Activated T-helper 9 cell treated with anti-CD3 and anti-CD28 coated beads, Interleukin-2, amount 50 U/mL, for 16 hours (primary cell): Measurements from ENCODE around the gene OSBPL9.
"Not testable (repeated sequence)": the region's sequence is repeated elsewhere in the genome, so short reads cannot be mapped to it uniquely, and the experiment has no call there.

Experiments used
- DNase-seq: peaks from one replicate; pipeline ENCODE4 v3.0.0-alpha.2; 2020; ENCODE audit warnings: low read depth

The OSBPL9 gene

DNA sequence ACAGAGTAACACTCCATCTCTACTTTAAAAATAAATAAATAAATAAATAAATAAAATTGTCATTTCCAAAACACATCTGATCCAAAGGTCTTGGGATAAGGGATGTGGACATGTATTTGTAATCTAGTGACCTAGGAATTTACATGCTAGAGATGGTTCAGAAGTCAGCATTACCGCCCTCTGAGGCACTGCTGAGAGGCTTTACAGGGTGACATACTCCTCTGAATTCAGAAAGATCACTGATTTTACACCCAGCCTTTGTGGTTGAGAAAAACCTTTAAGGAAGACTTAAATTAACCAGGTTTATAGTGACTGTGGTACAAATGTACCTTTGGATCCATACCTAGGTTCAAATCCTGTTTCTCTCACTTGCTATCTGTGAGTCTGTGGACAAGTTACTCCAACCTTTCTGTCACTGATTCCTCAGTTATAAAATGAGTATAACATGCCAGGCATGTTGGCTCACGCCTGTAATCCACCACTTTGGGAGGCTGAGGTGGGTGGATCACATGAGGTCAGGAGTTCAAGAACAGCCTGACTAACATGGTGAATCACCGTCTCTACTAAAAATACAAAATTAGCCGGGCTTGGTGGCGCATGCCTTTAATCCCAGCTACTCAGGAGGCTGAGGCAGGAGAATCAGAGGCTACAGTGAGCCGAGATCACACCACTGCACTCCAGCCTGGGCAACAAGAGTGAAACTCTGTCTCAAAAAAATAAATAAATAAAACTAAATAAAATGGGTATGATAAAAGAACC lies 20.1 kb downstream of the OSBPL9 start:
- no peak for DNase-seq

DNA sequence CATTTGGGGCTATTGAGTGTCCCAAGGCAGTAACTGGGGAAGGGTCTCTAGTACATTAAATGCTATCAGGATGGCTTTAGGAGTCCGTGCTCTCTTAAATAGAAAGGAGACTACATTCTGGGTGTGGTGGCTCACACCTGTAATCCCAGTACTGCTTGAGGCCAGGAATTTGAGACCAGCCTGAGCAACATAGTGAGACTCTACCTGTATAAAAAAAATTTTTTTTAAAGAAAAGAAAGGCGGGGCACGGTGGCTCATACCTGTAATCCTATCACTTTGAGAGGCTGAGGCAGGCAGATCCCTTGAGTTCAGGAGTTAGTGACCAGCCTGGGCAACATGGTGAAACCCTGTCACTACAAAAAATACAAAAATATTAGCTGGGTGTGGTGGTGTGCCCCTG lies 21.5 kb downstream of the OSBPL9 start:
- DNase-seq = no peak

DNA sequence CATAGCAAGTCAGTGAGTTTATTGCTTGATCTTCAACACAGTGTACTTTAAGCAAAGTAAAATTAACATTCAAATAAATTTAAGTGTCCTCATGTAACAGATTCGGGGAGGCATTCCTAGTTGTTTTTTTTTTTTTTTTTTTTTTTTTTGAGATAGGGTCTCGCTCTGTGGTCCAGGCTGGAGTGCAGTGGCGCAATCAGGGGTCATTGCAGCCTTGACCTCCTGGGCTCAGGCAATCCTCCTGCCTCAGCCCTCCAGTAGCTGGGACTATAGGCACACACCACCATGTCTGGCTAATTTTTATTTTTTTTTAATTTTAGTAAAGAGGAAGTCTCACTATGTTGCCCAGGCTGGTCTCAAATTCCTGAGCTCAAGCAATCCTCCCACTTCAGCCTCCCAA lies 22.8 kb downstream of the OSBPL9 start:
- no peak for DNase-seq

DNA sequence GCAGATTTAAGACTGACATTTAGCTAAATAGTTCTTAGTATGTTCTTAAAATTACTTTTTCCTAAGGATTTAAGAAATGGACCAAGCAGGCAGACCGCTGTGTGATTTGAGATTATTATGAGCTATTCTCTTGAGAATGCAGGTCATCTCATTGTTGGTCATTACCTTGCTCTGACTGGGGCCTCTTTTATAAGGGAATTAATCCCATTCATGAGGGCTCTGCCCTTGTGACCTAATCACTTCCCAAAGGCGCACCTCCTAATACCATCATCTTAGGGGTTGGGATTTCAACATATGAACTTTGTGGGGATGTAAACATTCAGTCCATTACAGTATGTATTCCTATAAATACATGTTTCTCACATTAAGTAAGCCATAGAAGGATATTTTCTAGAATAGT lies 24.2 kb downstream of the OSBPL9 start:
- no peak for DNase-seq

- DNase-seq = no peak
These were observed 25.8 kb downstream of the OSBPL9 start for GRCh38 chr1:51642739-51643142.

DNA sequence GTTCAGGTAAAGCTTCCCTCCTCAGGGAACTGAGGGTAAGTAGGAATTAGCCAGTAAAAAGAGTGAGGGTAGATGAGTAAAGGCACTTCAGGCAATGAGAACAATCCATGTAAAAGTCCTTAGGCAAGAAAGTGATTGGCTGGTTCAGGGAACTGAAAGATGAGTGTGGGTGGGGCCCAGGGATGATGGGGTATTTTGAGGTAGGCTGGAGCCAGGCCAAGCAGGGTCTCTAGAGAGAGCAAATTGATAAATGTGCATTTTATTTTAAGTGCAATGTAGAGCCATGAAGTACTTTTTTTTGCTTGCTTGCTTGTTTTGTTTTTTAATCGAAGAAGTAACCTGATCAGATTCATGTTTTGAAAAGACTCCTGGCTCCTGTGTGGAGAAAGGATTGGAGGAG lies 26.5 kb downstream of the OSBPL9 start:
- DNase-seq = no peak

- no peak for DNase-seq
These were observed 27.1 kb downstream of the OSBPL9 start for GRCh38 chr1:51644020-51644419.

DNA sequence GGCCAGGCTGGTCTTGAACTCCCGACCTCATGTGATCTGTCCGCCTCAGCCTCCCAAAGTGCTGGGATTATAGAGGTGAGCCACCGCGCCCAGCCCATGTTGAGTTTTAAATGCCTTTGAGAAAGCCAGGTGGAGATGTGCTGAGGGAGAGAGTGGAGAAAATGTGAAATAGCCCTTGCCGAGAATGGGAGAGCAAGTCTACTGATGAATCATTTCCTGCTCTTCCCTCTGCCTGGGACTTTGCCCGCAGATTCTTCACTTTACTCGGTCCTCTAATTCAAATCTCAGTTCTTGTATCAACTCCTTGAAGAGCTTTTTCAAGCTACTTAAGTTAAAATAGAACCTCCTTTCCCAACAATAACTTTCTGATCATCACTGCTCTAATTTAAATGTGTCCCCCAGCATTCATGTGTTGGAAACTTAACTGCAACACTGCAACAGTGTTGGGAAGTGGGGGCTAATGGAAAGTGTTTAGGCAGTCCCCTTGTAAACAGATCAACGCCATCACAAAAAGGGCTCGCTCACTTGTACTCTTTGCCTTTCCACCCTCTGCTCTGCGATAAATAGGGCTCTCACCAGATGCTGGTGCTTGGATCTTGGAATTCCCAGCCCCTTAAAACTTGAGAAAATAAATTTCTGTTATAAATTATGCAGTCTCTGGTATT lies 27.8 kb downstream of the OSBPL9 start:
- no peak for DNase-seq

DNA sequence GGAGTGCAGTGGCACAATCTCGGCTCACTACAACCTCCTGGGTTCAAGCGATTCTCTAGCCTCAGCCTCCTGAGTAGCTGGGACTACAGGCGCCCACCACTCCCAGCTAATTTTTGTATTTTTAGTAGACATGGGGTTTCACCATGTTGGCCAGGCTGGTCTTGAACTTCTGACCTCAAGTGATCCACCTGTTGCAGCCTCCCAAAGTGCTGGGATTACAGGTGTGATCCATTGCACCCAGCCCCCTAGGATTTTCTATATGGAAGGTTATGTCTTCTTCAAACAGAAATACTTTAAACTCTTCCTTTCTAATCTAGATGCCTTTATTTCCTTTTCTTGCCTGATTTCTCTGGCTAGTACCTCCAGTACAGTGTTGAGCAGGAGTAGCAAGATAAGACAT lies 29.7 kb downstream of the OSBPL9 start:
- not testable (repeated sequence) for DNase-seq

DNA sequence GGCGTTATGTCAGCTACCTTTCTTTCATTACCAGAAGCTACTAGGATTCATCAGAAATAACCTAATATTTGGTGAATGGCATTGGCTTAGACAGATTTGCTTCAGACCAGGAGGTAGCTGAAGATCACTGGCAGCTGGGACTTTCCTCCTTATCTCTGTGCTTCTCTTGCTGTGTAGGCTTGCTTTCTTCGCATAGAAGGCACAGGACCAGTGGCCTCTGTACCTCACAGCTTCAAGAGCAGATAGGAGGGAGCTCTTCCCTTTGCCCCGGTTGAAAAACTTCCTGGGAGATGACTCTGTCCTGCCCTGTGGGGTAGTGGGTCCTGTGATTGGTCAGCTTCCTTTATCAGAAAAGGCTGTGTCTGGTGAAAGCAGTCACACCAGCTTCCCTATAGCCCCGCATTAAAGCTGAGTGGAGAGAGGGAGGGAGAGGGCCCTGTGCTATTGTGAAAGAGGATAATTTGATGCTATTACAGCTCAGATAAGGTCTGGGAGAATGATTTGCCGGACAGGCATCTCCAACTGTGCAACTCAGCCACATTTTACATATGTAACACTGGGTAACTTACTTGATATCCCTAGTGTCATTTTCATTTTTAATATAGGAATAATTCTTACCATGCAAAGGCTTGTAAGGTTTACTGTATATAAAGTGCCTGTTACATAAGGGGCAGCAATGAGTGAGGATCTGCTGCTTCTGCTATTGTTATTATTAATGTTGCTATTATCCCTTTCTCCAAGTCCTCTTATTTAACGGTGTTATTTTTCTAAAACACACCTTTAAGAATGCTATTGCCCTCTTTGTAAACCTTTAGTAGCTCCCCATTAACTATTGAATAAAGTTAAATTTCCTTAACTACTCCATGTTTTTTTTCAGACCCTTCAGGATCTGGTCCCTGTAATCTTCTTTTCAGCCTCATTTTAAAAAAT lies 31.6 kb downstream of the OSBPL9 start:
- DNase-seq = no peak

DNA sequence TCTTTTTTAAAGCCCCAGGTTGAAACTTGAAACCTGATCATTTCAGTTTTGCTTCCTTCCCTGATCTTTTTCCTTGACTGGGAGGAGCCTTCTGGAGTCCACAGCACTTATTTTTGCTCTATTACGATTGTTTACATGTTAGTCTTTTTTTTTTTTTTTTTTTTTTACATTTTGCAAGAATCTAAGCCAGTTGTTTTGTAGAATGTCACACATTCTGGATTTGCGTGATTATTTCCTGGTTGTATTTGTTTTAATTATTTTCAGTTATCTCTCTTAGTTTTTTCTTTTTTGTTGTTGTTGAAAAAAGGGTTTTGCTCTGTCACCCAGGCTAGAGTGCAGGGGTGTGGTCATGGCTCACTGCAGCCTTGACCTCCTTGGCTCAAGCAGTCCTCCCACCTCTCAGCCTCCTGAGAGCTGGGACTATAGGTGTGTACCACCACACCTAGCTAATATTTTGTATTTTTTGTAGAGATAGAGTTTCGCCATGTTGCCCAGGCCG lies 32.8 kb downstream of the OSBPL9 start:
- DNase-seq = no peak

DNA sequence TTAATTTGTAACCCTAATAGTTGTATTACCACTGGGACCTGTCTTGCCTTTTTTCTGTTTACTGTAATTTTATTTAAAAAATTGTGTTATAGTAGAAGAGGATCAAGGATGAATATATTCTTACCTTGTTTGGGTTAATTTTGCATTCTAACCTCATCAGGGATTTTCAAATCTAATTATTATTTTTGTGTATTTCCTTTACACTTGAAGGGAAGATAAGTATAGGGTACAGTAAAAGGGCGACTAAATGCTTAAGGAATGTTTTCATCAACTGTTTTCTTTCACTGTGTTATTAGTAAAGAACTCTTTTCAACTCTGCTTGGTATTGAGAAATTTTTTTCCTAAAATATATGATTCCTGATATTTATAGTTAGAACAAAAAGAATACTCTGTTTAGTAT lies 33.3 kb downstream of the OSBPL9 start:
- DNase-seq = no peak

DNA sequence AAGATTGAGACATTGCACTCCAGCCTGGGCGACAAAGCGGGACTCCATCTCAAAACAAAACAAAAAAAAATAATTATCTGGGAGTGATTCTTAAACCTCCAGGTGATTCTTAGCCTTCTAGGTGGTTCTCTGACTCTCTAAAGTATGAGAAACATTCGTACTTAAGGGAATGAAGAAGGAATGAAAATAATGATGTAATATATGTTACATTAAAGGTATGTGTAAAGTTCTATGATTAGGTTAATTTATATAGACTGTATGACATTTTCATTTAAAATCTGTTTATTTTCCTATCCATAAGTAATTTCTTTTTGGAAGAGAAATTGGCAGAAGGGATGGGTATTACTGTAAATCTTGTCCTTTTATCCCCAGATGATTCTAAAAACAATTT lies 34.7 kb downstream of the OSBPL9 start:
- DNase-seq = no peak

DNA sequence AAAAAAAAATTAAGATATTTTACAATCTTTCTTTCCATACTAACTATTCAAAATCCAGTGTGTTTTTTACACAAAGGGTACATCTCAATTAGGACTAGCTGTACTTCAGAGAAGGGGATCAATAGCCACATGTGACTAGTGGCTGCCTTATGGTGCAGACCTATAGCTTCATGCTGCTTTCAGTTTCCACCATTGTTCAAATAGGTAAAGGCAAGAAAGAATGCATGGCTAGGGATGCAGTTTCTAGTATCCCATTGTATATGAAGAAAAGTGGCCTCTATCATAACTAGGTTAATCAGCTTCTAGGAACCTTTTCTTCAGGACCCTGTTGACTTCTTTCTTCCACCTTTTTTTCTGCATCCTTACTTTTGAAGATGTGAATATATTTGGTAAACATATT lies 35.7 kb downstream of the OSBPL9 start:
- DNase-seq = no peak

DNA sequence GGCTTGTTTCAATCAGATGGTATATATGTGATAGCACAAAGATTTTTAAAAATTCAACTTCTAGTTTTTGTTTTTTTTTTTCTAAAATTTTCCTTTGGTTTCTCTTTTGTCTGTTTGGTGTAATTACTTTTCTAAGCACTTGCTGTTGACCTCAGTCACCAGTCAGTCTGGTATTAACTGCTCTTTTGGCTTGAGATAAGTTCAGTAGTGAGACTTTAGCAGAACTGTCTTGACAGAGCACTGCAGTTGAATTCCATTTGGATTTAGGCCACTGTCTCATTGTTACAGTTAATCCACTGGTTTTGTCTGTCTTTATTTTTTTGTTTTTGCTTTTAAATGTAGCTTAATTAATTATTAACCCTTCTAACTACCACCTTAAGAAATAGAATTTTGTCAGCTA lies 36.2 kb downstream of the OSBPL9 start:
- no peak for DNase-seq

- no peak for DNase-seq
These were observed 37.1 kb downstream of the OSBPL9 start for GRCh38 chr1:51654000-51654399.

GRCh38 chr1:51656374-51656773 lies 39.5 kb downstream of the OSBPL9 start:
- DNase-seq = no peak

- no peak for DNase-seq
These were observed 43.7 kb downstream of the OSBPL9 start for GRCh38 chr1:51660580-51660979.

GRCh38 chr1:51661081-51661518 lies 44.2 kb downstream of the OSBPL9 start:
- no peak for DNase-seq

- no peak for DNase-seq
These were observed 46.2 kb downstream of the OSBPL9 start for GRCh38 chr1:51663105-51663504.

DNA sequence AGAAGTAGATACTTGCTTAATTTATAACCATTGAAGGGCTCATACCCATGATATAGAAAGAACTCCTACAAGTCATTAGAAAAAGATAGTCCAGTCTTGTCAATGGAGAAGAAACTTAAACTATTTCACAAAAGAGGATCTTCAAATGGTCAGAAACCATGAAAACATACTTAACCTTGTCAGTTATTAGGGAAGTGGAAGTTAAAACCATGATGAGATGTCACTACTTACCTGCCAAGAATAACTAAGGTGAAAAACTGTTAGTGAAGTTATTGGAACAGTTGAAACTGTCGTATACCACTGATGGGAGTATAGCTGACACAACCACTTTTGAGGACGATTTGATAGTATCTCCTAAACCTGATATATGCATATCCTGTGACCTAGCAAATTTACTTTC lies 46.8 kb downstream of the OSBPL9 start:
- DNase-seq = no peak

- DNase-seq = no peak
These were observed 47.7 kb downstream of the OSBPL9 start for GRCh38 chr1:51664421-51665240.
